HG03280 (cell line): ENCODE results near the gene ARCN1.

Experiments
- ATAC-seq: cut with Tn5 transposase; IDR thresholded peaks from one replicate; pipeline ENCODE4 v1.9.1; 2021; ENCODE audit warnings: mild to moderate bottlenecking, moderate library complexity; ENCODE audit not compliant: unreplicated experiment

Gene ARCN1

GRCh38 chr11:118572061-118572980, at the start of gene ARCN1:
Gene ARCN1, plus strand, starts transcription at chr11:118572409. Its CDS starts 139 bp downstream, at chr11:118572548.
- ATAC-seq = peak; percentile 70

- ATAC-seq = no peak
Observed at GRCh38 chr11:118522571-118523072, 49.6 kb upstream of the ARCN1 start.

- no peak for ATAC-seq
Observed at GRCh38 chr11:118524356-118524755, 47.9 kb upstream of the ARCN1 start.

DNA sequence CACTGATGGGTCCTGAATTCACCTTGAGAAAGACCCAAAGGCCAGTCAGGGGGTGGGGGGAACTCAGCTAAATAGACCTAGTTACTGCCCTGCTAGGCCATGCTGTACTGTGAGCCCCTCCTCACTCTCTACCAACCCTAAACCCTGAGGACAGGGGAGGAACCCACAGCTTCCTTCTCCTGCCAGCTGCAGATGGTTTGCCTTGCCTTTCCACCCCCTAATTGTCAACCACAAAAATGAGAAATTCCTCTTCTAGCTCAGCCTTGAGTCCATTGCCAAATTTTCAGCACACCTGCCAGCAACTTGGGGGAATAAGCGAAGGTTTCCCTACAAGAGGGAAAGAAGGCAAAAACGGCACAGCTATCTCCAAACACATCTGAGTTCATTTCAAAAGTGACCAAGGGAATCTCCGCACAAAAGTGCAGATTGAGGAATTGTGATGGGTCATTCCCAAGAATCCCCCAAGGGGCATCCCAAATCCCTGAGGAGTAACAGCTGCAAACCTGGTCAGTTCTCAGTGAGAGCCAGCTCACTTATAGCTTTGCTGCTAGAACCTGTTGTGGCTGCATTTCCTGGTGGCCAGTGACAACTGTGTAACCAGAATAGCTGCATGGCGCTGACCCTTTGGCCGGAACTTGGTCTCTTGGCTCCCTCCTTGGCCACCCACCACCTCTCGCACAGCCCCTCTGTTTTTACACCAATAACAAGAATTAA, 47.3 kb upstream of the ARCN1 start:
- no peak for ATAC-seq

DNA sequence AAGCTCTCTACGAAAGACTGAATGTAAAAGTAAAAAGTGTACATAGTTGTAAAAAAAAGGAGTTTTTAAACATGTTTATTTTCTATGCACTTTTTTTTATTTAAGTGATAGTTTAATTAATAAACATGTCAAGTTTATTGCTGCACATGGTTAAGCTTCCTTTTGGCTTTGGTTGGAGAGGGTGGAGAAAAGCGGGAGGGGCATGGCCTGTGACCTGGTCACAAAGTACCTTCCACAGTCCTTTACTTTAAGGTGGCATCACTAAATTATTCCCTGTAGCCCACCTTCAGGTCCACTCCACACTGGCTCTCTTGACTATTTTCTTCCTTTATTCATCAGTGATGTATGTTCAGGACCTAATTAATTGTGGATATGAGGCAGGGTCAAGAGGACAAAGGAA, 45.5 kb upstream of the ARCN1 start:
- ATAC-seq = no peak

GRCh38 chr11:118527109-118527508, 45.1 kb upstream of the ARCN1 start, which contains the start of gene TTC36:
Gene TTC36, plus strand, starts transcription at chr11:118527474. Its CDS starts 21 bp downstream, at chr11:118527495.
- no peak for ATAC-seq

GRCh38 chr11:118528511-118528910, 43.7 kb upstream of the ARCN1 start:
- ATAC-seq = no peak

- ATAC-seq = no peak
Observed at GRCh38 chr11:118529584-118530175, 42.5 kb upstream of the ARCN1 start.

GRCh38 chr11:118530180-118530682, 42.0 kb upstream of the ARCN1 start:
- no peak for ATAC-seq

- ATAC-seq = peak; percentile 64
Observed at GRCh38 chr11:118530683-118531596, 41.3 kb upstream of the ARCN1 start, which contains the start of gene TMEM25. Gene TMEM25, plus strand, starts transcription at chr11:118531192. Its CDS starts 610 bp downstream, at chr11:118531802.

- ATAC-seq = no peak
Observed at GRCh38 chr11:118531597-118532084, 40.6 kb upstream of the ARCN1 start.

GRCh38 chr11:118532091-118532490, 40.1 kb upstream of the ARCN1 start:
- no peak for ATAC-seq

DNA sequence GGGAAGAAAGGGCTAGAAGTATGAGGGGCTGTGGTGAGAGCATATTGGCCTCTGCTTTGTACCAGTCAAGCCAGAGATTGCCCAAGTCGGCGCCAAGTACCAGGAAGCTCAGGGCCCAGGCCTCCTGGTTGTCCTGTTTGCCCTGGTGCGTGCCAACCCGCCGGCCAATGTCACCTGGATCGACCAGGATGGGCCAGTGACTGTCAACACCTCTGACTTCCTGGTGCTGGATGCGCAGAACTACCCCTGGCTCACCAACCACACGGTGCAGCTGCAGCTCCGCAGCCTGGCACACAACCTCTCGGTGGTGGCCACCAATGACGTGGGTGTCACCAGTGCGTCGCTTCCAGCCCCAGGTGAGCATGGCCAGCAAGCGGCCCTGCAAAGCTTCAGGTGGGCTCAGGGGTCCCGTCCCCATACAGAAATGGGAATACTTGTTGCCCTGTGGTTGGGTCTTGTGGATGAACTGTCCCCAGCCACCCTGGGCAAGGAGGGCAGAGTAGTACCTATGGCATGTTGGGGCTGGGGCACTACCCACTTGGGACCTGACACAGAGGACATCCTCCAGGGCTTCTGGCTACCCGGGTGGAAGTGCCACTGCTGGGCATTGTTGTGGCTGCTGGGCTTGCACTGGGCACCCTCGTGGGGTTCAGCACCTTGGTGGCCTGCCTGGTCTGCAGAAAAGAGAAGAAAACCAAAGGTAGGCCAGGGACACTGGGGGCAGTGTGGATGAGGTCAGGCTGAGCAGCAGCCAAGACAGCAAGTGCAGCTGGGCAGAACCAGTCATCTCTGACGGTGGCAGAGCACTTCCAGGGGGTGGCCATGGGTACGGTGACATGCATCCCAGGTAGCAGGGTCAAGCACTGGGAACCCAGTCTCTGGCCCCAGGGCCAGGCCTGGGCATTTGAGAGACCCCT, 39.1 kb upstream of the ARCN1 start:
- ATAC-seq = no peak

DNA sequence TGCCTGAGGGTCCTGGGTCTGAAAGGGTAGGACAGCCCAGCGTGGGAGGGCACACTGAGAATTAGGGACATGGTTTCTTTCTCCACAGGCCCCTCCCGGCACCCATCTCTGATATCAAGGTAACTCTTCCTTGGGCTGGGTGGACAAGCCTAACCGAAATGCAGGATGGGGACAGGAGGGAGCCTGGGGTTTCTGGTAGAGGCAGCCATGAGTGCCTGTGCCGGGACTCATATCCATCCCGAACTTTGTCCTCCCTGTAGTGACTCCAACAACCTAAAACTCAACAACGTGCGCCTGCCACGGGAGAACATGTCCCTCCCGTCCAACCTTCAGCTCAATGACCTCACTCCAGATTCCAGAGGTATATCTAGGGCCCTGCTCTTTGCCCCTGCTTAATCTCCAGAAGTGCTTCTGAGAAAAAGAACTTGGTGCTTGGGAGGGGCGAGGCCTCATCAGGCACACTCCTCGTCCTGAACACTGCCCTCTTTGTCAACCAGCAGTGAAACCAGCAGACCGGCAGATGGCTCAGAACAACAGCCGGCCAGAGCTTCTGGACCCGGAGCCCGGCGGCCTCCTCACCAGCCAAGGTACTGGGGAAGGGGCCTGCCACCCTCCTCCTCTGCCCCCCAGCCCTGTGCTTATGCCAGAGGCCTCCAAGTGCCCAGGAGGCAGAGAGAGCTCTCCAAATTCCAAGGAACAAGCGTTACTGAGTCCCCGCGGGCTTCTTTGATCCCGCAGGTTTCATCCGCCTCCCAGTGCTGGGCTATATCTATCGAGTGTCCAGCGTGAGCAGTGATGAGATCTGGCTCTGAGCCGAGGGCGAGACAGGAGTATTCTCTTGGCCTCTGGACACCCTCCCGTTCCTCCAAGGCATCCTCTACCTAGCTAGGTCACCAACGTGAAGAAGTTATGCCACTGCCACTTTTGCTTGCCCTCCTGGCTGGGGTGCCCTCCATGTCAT, 38.2 kb upstream of the ARCN1 start:
- no peak for ATAC-seq

- no peak for ATAC-seq
Observed at GRCh38 chr11:118535261-118535660, 36.9 kb upstream of the ARCN1 start.

DNA sequence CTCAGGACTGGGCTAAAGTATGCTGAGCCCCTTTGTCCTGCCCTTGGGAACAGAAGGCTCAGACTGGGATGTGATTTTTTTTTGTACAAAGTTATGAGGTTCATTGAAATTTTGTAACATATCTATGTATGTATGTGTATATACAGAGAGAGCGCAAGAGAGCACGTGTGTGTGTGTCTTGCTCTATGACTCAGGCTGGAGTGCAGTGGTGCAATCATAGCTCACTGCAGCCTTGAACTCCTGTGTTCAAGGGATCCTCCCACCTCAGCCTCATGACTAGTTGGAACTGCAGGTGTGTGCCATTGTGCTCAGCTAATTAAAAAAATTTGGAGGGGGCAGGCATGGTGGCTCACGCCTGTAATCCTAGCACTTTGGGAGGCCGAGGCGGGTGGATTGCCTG, 35.5 kb upstream of the ARCN1 start:
- ATAC-seq = no peak

DNA sequence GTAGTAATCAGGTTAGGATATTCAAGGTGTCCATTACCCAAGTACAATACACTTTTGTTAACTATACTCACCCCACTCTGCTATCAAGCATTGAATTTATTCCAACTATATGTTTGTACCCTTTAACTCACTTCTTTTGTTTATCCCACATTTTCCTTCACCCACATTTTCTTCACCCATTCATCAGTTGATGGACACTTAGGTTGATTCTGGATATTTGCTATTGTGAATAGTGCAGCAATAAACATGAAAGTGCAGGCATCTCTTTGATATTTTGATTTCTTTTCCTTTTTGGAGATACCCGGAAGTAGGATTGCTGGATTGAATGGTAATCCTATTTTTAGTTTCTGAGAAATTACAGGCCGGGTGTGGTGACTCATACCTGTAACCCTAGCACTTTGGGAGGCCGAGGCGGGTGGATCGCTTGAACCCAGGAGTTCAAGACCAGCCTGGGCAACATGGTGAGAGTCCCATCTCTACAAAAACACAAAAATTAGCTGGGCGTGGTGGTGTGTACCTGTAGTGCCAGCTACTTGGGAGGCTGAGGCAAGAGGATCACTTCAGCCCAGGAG, 34.7 kb upstream of the ARCN1 start:
- no peak for ATAC-seq
